Epithelial cell of esophagus (primary cell): ENCODE data around the gene MED12.

Source experiments
- DNase-seq: peaks from one replicate; pipeline ENCODE4 v3.0.0; 2010; ENCODE audit warnings: low read depth
- H3K4me3 ChIP-seq: 2 replicates; pipeline ENCODE4 v1.5.1; 2011; ENCODE audit warnings: mild to moderate bottlenecking, low read length, control low read depth
- TF ChIP-seq, protein P1 (sequence below): IDR thresholded peaks from 2 replicates; pipeline ENCODE4 v1.5.1; 2011; ENCODE audit warnings: low read depth, mild to moderate bottlenecking, low read length, control low read depth, inconsistent platforms; ENCODE audit not compliant: insufficient read depth; ENCODE audit errors: missing control alignments

MED12 gene

GRCh38 chrX:71099736-71100135 is 18.7 kb upstream of the MED12 start:
- TF ChIP-seq, protein P1, sequence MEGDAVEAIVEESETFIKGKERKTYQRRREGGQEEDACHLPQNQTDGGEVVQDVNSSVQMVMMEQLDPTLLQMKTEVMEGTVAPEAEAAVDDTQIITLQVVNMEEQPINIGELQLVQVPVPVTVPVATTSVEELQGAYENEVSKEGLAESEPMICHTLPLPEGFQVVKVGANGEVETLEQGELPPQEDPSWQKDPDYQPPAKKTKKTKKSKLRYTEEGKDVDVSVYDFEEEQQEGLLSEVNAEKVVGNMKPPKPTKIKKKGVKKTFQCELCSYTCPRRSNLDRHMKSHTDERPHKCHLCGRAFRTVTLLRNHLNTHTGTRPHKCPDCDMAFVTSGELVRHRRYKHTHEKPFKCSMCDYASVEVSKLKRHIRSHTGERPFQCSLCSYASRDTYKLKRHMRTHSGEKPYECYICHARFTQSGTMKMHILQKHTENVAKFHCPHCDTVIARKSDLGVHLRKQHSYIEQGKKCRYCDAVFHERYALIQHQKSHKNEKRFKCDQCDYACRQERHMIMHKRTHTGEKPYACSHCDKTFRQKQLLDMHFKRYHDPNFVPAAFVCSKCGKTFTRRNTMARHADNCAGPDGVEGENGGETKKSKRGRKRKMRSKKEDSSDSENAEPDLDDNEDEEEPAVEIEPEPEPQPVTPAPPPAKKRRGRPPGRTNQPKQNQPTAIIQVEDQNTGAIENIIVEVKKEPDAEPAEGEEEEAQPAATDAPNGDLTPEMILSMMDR: no peak

GRCh38 chrX:71100581-71101505 is 17.6 kb upstream of the MED12 start:
- TF ChIP-seq, protein P1: no peak
- no peak for DNase-seq
- no peak overlapping the region for H3K4me3 ChIP-seq

More at GRCh38 chrX:71099736-71100135, 18.7 kb upstream of the MED12 start:
- H3K4me3 ChIP-seq: no peak overlapping the region
- no peak for DNase-seq

GRCh38 chrX:71102292-71102691 is 16.1 kb upstream of the MED12 start:
- TF ChIP-seq, protein P1: no peak

GRCh38 chrX:71103110-71103983 is 15.0 kb upstream of the MED12 start:
- DNase-seq: no peak
- no peak overlapping the region for H3K4me3 ChIP-seq
- TF ChIP-seq, protein P1: no peak

More at GRCh38 chrX:71102292-71102691, 16.1 kb upstream of the MED12 start:
- H3K4me3 ChIP-seq: no peak overlapping the region
- no peak for DNase-seq

DNA sequence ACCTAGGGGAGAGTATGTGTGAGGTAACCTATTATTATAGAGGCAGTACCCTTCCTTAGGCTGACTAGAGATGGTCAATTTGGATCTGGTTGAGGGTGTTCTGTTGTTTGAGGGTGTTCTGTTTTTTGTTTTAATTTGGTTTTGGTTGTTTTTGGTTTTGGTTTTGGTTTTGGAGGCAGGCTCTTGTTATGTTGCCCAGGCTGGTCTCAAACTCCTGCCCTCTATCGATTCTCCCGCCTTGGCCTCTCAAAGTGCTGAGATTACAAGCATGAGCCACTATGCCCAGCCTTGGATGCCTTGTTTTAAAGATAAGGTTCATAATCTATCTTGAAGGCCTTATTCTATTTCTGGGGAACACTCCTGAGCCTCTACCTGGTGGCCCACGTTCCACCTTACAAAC is 12.8 kb upstream of the MED12 start:
- no peak overlapping the region for H3K4me3 ChIP-seq
- no peak for DNase-seq
- TF ChIP-seq, protein P1: no peak

GRCh38 chrX:71106427-71106826 is 12.0 kb upstream of the MED12 start, which contains the start of gene CXorf65:
TSS of gene CXorf65 (minus strand) at chrX:71106740. CDS start at chrX:71106556, 184 bp downstream.
- DNase-seq: no peak
- no peak within 1 kb of the TSS for H3K4me3 ChIP-seq
- TF ChIP-seq, protein P1: no peak
